ENCODE data around the gene NOTCH3.

GRCh38 chr19:15137777-15138176 lies 63.0 kb downstream of the NOTCH3 start:
- TF ChIP-seq CTCF (IDR thresholded peaks at IDR 0.05 in 4 of 5, conservative IDR thresholded peaks at IDR 0.05 in 1 of 5) (no peak), POLR2A (IDR thresholded peaks at IDR 0.05) (no peak)

All from gastrocnemius medialis (tissue), 4 donors.